ENCODE results near the gene KSR2. TPM values are rescaled to one million over a fixed set of nuclear protein-coding genes. Genes with fewer than 3 reads are reported as not detected.
"Not testable (repeated sequence)": the region's sequence is repeated elsewhere in the genome, so short reads cannot be mapped to it uniquely, and the experiment has no call there.

Gene KSR2
- total RNA-seq, 1 donor: under 0.01 TPM

DNA sequence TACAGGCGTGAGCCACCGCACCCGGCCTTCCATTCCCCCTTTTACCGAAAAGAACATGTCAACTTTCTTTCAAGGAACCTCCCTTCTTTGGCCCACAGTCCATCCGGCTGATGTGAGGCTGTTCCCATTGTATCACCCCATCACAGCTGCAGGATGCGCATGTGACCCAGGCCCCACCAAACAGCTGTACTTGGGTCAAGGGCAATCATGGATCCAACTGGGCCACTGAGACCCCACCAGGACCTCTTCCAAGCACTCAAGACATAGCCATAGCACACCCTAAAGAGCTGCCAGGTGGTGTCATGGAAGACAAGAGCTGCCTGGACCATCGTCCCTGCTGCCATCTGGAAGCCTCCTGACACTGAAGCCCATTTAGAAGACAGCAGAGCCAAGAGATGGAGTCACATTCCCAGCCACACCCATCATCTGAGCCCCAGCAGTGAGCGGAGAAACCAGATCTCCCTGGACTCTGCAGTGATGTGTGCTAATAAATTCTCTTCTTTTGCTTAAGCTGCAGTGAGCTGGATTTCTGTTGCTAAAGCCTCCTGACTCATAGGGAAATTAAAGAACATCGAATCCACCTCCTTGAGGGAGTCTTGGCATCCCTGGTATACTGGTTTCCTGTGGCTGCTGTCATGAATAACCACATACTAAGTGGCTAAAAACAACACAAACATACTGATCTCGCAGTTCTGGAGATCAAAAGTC is 105.6 kb downstream of the KSR2 start:
- TF ChIP-seq, protein P1, sequence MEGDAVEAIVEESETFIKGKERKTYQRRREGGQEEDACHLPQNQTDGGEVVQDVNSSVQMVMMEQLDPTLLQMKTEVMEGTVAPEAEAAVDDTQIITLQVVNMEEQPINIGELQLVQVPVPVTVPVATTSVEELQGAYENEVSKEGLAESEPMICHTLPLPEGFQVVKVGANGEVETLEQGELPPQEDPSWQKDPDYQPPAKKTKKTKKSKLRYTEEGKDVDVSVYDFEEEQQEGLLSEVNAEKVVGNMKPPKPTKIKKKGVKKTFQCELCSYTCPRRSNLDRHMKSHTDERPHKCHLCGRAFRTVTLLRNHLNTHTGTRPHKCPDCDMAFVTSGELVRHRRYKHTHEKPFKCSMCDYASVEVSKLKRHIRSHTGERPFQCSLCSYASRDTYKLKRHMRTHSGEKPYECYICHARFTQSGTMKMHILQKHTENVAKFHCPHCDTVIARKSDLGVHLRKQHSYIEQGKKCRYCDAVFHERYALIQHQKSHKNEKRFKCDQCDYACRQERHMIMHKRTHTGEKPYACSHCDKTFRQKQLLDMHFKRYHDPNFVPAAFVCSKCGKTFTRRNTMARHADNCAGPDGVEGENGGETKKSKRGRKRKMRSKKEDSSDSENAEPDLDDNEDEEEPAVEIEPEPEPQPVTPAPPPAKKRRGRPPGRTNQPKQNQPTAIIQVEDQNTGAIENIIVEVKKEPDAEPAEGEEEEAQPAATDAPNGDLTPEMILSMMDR (IDR thresholded peaks at IDR 0.05; ENCODE audit: extremely low read depth, low read depth, low read length): no peak
- DNase-seq (ENCODE audit: insufficient read length, low spot score, missing footprints): peak; percentile 90

DNA sequence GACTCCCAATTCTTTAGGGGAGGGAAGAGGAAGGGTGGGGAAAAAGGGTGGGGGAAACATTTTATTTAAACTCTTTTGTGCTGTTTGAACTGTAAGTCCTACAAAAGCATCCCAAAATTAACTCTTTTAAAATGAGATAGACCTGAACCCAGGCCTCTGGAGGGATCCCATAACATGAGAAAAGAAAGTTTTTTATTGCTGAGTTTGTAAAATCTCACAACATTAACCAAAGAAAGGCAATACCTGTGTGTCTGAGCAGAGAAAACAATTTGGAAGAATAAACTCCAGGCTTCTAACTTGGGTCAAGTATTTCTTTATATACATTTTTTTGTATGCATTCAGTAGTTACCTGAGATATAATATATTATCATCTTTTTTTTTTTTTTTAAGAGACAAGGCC is 107.1 kb downstream of the KSR2 start:
- H4K20me1 ChIP-seq (ENCODE audit: insufficient read depth, low read length): no peaks in the 10 kb centered on the region
- peaks cover 4% of the 10 kb centered on the region for H3K27me3 ChIP-seq (ENCODE audit: insufficient read depth, low read length)
- peaks cover 11% of the 10 kb centered on the region for H3K4me1 ChIP-seq (ENCODE audit: insufficient read depth, low read length)
- no peaks in the 10 kb centered on the region for H3K9me3 ChIP-seq (ENCODE audit: low read depth, low read length)
- no peak for DNase-seq (ENCODE audit: insufficient read length, low spot score, missing footprints)
- H3K27ac ChIP-seq (ENCODE audit: low read depth, low read length): no peak overlapping the region
- no peaks in the 10 kb centered on the region for H3K79me2 ChIP-seq (ENCODE audit: insufficient read depth, low read length)
- no peak overlapping the region for H3K4me2 ChIP-seq (ENCODE audit: insufficient read depth, low read length)
- TF ChIP-seq, protein P1 (IDR thresholded peaks at IDR 0.05; ENCODE audit: extremely low read depth, low read depth, low read length): no peak
- H2AFZ ChIP-seq (ENCODE audit: low read length): no peak overlapping the region
- no peaks in the 10 kb centered on the region for H3K36me3 ChIP-seq (ENCODE audit: insufficient read depth, low read length)
- no peak overlapping the region for H3K4me3 ChIP-seq (ENCODE audit: insufficient read depth, low read length)

More for the DNA sequence above, 105.6 kb downstream of the KSR2 start:
- Histone ChIP-seq H3K27me3 (ENCODE audit: insufficient read depth, low read length) (peaks cover 7% of the 10 kb centered on the region), H3K9me3 (ENCODE audit: low read depth, low read length) (no peaks in the 10 kb centered on the region), H3K79me2 (ENCODE audit: insufficient read depth, low read length) (no peaks in the 10 kb centered on the region), H3K4me1 (ENCODE audit: insufficient read depth, low read length) (peaks cover 5% of the 10 kb centered on the region), H3K4me3 (ENCODE audit: insufficient read depth, low read length) (no peak overlapping the region), H3K4me2 (ENCODE audit: insufficient read depth, low read length) (no peak overlapping the region), H4K20me1 (ENCODE audit: insufficient read depth, low read length) (no peaks in the 10 kb centered on the region), H2AFZ (ENCODE audit: low read length) (no peak overlapping the region), H3K36me3 (ENCODE audit: insufficient read depth, low read length) (no peaks in the 10 kb centered on the region), H3K27ac (ENCODE audit: low read depth, low read length) (no peak overlapping the region)

GRCh38 chr12:117860787-117861290 is 108.0 kb downstream of the KSR2 start:
- not testable (repeated sequence) for H3K9me3 ChIP-seq (ENCODE audit: low read depth, low read length); H3K4me3 ChIP-seq (ENCODE audit: insufficient read depth, low read length); H3K4me2 ChIP-seq (ENCODE audit: insufficient read depth, low read length); H3K27me3 ChIP-seq (ENCODE audit: insufficient read depth, low read length); H4K20me1 ChIP-seq (ENCODE audit: insufficient read depth, low read length); DNase-seq (ENCODE audit: insufficient read length, low spot score, missing footprints); H3K27ac ChIP-seq (ENCODE audit: low read depth, low read length); H2AFZ ChIP-seq (ENCODE audit: low read length); H3K79me2 ChIP-seq (ENCODE audit: insufficient read depth, low read length); H3K36me3 ChIP-seq (ENCODE audit: insufficient read depth, low read length)
- peaks cover 11% of the 10 kb centered on the region for H3K4me1 ChIP-seq (ENCODE audit: insufficient read depth, low read length)

GRCh38 chr12:117860111-117860510 is 108.7 kb downstream of the KSR2 start:
- H3K9me3 ChIP-seq (ENCODE audit: low read depth, low read length): no peaks in the 10 kb centered on the region
- H3K79me2 ChIP-seq (ENCODE audit: insufficient read depth, low read length): no peaks in the 10 kb centered on the region
- no peak overlapping the region for H3K4me2 ChIP-seq (ENCODE audit: insufficient read depth, low read length)
- TF ChIP-seq, protein P1 (IDR thresholded peaks at IDR 0.05; ENCODE audit: extremely low read depth, low read depth, low read length): no peak
- peaks cover 4% of the 10 kb centered on the region for H3K27me3 ChIP-seq (ENCODE audit: insufficient read depth, low read length)
- DNase-seq (ENCODE audit: insufficient read length, low spot score, missing footprints): no peak
- H2AFZ ChIP-seq (ENCODE audit: low read length): no peak overlapping the region
- no peaks in the 10 kb centered on the region for H4K20me1 ChIP-seq (ENCODE audit: insufficient read depth, low read length)
- H3K4me1 ChIP-seq (ENCODE audit: insufficient read depth, low read length): peaks cover 11% of the 10 kb centered on the region
- H3K4me3 ChIP-seq (ENCODE audit: insufficient read depth, low read length): no peak overlapping the region
- H3K36me3 ChIP-seq (ENCODE audit: insufficient read depth, low read length): no peaks in the 10 kb centered on the region
- H3K27ac ChIP-seq (ENCODE audit: low read depth, low read length): no peak overlapping the region

All from osteoblast (primary cell).